ENCODE measurements around the gene CLCN7.

DNA sequence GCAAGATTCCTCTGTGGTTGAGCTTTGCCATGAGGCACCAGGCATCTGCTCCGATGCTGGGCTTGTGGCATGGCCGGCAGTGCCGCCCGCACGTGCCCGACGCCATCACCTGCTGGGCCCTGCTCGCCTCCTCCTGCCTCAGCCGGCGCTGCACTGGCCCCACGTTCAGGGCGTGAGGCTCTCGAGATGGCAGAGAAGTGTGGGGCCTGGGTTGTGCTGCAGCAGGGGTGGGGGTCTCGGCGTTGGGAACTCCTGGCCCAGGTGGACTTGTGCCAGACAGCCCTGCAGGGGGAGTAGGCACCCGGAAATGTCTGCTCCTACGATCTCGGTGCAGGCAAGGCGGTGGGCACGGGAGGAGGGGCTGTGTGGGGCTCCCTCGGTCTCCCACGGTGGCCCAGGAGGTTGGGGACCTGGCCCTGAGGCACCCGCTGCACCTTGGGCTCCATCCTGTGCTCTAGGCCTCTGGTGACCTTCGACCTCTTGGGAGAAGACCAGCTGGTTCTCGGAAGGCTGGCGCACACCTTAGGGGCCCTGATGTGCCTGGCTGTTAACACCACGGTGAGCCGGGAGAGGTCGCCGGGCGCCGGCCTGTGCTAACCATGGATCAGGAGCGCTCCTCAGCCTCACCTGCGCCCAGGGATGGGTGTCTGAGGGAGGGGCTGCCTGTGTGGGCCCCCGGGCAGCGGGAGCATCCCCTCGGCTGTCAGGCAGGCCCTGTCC is 31.8 kb upstream of the CLCN7 start:
- TF ChIP-seq POLR2A (IDR thresholded peaks at IDR 0.05): no peak
- TF ChIP-seq, protein P1, sequence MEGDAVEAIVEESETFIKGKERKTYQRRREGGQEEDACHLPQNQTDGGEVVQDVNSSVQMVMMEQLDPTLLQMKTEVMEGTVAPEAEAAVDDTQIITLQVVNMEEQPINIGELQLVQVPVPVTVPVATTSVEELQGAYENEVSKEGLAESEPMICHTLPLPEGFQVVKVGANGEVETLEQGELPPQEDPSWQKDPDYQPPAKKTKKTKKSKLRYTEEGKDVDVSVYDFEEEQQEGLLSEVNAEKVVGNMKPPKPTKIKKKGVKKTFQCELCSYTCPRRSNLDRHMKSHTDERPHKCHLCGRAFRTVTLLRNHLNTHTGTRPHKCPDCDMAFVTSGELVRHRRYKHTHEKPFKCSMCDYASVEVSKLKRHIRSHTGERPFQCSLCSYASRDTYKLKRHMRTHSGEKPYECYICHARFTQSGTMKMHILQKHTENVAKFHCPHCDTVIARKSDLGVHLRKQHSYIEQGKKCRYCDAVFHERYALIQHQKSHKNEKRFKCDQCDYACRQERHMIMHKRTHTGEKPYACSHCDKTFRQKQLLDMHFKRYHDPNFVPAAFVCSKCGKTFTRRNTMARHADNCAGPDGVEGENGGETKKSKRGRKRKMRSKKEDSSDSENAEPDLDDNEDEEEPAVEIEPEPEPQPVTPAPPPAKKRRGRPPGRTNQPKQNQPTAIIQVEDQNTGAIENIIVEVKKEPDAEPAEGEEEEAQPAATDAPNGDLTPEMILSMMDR (IDR thresholded peaks at IDR 0.05): no peak
- no peak for TF ChIP-seq POLR2AphosphoS5 (IDR thresholded peaks at IDR 0.05; ENCODE audit: insufficient read depth in 1 of 2, low read depth in 1 of 2)
